ENCODE results near the gene DDX42. TPM values are rescaled to one million over a fixed set of nuclear protein-coding genes. Genes with fewer than 3 reads are reported as not detected.

Gene DDX42
- polyA plus RNA-seq, 2 of the 4 experiments (the other 2 are of a cell fraction) = 124 to 262 TPM

- DNase-seq (ENCODE audit: low read depth in 1 of 2, low spot score in 1 of 2) = no peak
- peak overlapping the region; percentile 74 for H3K4me3 ChIP-seq
- ChIA-PET POLR2A (interaction anchor here (0.6 to 1.5 kb wide), 5 partner anchors 9 to 381 kb away, joined by 3 to 6 read pairs (median 3); partner anchors contain the start of genes CCDC47 and DDX42), CTCF (interaction anchor here (1.2 to 6.0 kb wide), 7 partner anchors 9 to 46 kb away, joined by 3 to 37 read pairs (median 5); partner anchors contain the start of gene SMARCD2)
- ATAC-seq = no peak
- no peak for TF ChIP-seq ZC3H11A (IDR thresholded peaks at IDR 0.05)
- no peak for TF ChIP-seq JUNB (IDR thresholded peaks at IDR 0.05)
- no peak for TF ChIP-seq CEBPB (IDR thresholded peaks at IDR 0.05)
- no peak for TF ChIP-seq KDM1A (IDR thresholded peaks at IDR 0.05; ENCODE audit: low read depth)
- TF ChIP-seq CTCF (IDR thresholded peaks at IDR 0.05) = no peak; the same call in 1 of the 3 replicates
- no peak for TF ChIP-seq REST (IDR thresholded peaks at IDR 0.05)
- TF ChIP-seq ATOH8 (CRISPR knock-in tag; IDR thresholded peaks at IDR 0.05; ENCODE audit: low read depth) = no peak
- TF ChIP-seq CHD2 (IDR thresholded peaks at IDR 0.05; ENCODE audit: low read length, partially characterized antibody) = no peak
- TF ChIP-seq HOXB13 (CRISPR knock-in tag; IDR thresholded peaks at IDR 0.05; ENCODE audit: low read depth) = no peak
- TF ChIP-seq KDM5A (IDR thresholded peaks at IDR 0.05) = peak; percentile 8; the same call in 1 of the 2 replicates
- TF ChIP-seq HOXA7 (CRISPR knock-in tag; IDR thresholded peaks at IDR 0.05) = peak; percentile 52; the same call in 1 of the 2 replicates
- no peak for TF ChIP-seq NFE2L2 (conservative IDR thresholded peaks at IDR 0.05; ENCODE audit: low read length)
- TF ChIP-seq EP300 (IDR thresholded peaks at IDR 0.05) = no peak
- TF ChIP-seq GATA3 (IDR thresholded peaks at IDR 0.05; ENCODE audit: borderline replicate concordance) = no peak
- no peak for TF ChIP-seq BCL3 (IDR thresholded peaks at IDR 0.05)
- no peak for TF ChIP-seq RNF2 (IDR thresholded peaks at IDR 0.05; ENCODE audit: borderline replicate concordance, low read depth)
- 0 out of 2 replicates have a peak, but pooled peaks have one; percentile 9 for TF ChIP-seq PBX3 (IDR thresholded peaks at IDR 0.05)
- TF ChIP-seq RFX5 (IDR thresholded peaks at IDR 0.05) = no peak
- no peak for TF ChIP-seq POLR2A (IDR thresholded peaks at IDR 0.05; ENCODE audit: low read length)
- no peak for TF ChIP-seq PHF8 (IDR thresholded peaks at IDR 0.05; ENCODE audit: borderline replicate concordance, low read depth)
- TF ChIP-seq ZSCAN20 (CRISPR knock-in tag; IDR thresholded peaks at IDR 0.05) = no peak
- no peak for TF ChIP-seq SREBF2 (IDR thresholded peaks at IDR 0.05)
- TF ChIP-seq EHF (CRISPR knock-in tag; IDR thresholded peaks at IDR 0.05) = no peak
- TF ChIP-seq FOXS1 (CRISPR knock-in tag; IDR thresholded peaks at IDR 0.05) = no peak
- no peaks in the 10 kb centered on the region for H3K9me3 ChIP-seq
- peak overlapping the region; percentile 94 to 96 for H3K27ac ChIP-seq
- peaks cover 22% of the 10 kb centered on the region for H3K4me1 ChIP-seq
- FAIRE-seq = no peak
- WGBS (ENCODE audit: missing lambda C conversion rate) = 3% methylated on average over 19 of the region's 19 CpGs
- peak overlapping the region; percentile 98 for H3K4me2 ChIP-seq
These were observed 53.8 kb downstream of the DDX42 start for GRCh38 chr17:63827801-63828221.
